ENCODE measurements around the gene HOXB5.

Gene HOXB5

GRCh38 chr17:48620461-48621139, 27.0 kb upstream of the HOXB5 start:
- peaks cover 34% of the 10 kb centered on the region for H3K27me3 ChIP-seq (ENCODE audit: insufficient read depth, low read length, poor library complexity, severe bottlenecking)
- no peaks in the 10 kb centered on the region for H3K9me3 ChIP-seq (ENCODE audit: insufficient read depth, low read depth, low read length)
- H2AFZ ChIP-seq (ENCODE audit: low read length), result no peak overlapping the region
- peaks cover 8% of the 10 kb centered on the region; the same call in 1 of the 2 replicates for H3K36me3 ChIP-seq (ENCODE audit: insufficient read depth, low read length)
- peak overlapping the region; percentile 98 for H3K4me2 ChIP-seq (ENCODE audit: low read depth, low read length, poor library complexity, severe bottlenecking)
- no peaks in the 10 kb centered on the region for H3K9me2 ChIP-seq (replicated peaks; ENCODE audit: low read depth, low read length)
- H3K9ac ChIP-seq (ENCODE audit: low read depth, low read length, poor library complexity, severe bottlenecking), result peak overlapping the region; percentile 100
- no peak for TF ChIP-seq EZH2phosphoT487 (IDR thresholded peaks at IDR 0.05; ENCODE audit: borderline replicate concordance)
- no peak for TF ChIP-seq CTCF (conservative IDR thresholded peaks at IDR 0.05; ENCODE audit: low read length)
- peaks cover 21% of the 10 kb centered on the region for H4K20me1 ChIP-seq (ENCODE audit: insufficient read depth, low read length, poor library complexity, severe bottlenecking)
- peak overlapping the region; percentile 89 for H3K4me3 ChIP-seq (ENCODE audit: low read length, poor library complexity, severe bottlenecking)
- H3K79me2 ChIP-seq (ENCODE audit: insufficient read depth, low read length), result peaks cover 97% of the 10 kb centered on the region
- peaks cover 55% of the 10 kb centered on the region for H3K4me1 ChIP-seq (ENCODE audit: insufficient read depth, low read length, poor library complexity, severe bottlenecking)
- peaks cover 8% of the 10 kb centered on the region; the same call in 1 of the 2 replicates for H3F3A ChIP-seq (ENCODE audit: low read depth)

- no peaks in the 10 kb centered on the region for H3K9me3 ChIP-seq (ENCODE audit: insufficient read depth, low read depth, low read length)
- peak overlapping the region; percentile 98 for H3K4me2 ChIP-seq (ENCODE audit: low read depth, low read length, poor library complexity, severe bottlenecking)
- TF ChIP-seq CTCF (conservative IDR thresholded peaks at IDR 0.05; ENCODE audit: low read length) (no peak), EZH2phosphoT487 (IDR thresholded peaks at IDR 0.05; ENCODE audit: borderline replicate concordance) (no peak)
- H3F3A ChIP-seq (ENCODE audit: low read depth), result peaks cover 8% of the 10 kb centered on the region; the same call in 1 of the 2 replicates
- H3K4me3 ChIP-seq (ENCODE audit: low read length, poor library complexity, severe bottlenecking), result peak overlapping the region; percentile 89
- peaks cover 27% of the 10 kb centered on the region for H3K27me3 ChIP-seq (ENCODE audit: insufficient read depth, low read length, poor library complexity, severe bottlenecking)
- peak overlapping the region; percentile 100 for H3K9ac ChIP-seq (ENCODE audit: low read depth, low read length, poor library complexity, severe bottlenecking)
- H3K9me2 ChIP-seq (replicated peaks; ENCODE audit: low read depth, low read length), result no peaks in the 10 kb centered on the region
- no peak overlapping the region for H2AFZ ChIP-seq (ENCODE audit: low read length)
- H3K36me3 ChIP-seq (ENCODE audit: insufficient read depth, low read length), result peaks cover 8% of the 10 kb centered on the region; the same call in 1 of the 2 replicates
- H4K20me1 ChIP-seq (ENCODE audit: insufficient read depth, low read length, poor library complexity, severe bottlenecking), result peaks cover 17% of the 10 kb centered on the region
- H3K79me2 ChIP-seq (ENCODE audit: insufficient read depth, low read length), result peaks cover 97% of the 10 kb centered on the region
- peaks cover 59% of the 10 kb centered on the region for H3K4me1 ChIP-seq (ENCODE audit: insufficient read depth, low read length, poor library complexity, severe bottlenecking)
These were observed 26.4 kb upstream of the HOXB5 start for GRCh38 chr17:48619826-48620449.

- no peak overlapping the region for H2AFZ ChIP-seq (ENCODE audit: low read length)
- peak overlapping the region; percentile 89 for H3K4me3 ChIP-seq (ENCODE audit: low read length, poor library complexity, severe bottlenecking)
- peaks cover 8% of the 10 kb centered on the region; the same call in 1 of the 2 replicates for H3K36me3 ChIP-seq (ENCODE audit: insufficient read depth, low read length)
- peaks cover 8% of the 10 kb centered on the region; the same call in 1 of the 2 replicates for H3F3A ChIP-seq (ENCODE audit: low read depth)
- H4K20me1 ChIP-seq (ENCODE audit: insufficient read depth, low read length, poor library complexity, severe bottlenecking), result peaks cover 9% of the 10 kb centered on the region
- H3K79me2 ChIP-seq (ENCODE audit: insufficient read depth, low read length), result peaks cover 97% of the 10 kb centered on the region
- peaks cover 23% of the 10 kb centered on the region for H3K27me3 ChIP-seq (ENCODE audit: insufficient read depth, low read length, poor library complexity, severe bottlenecking)
- H3K9me3 ChIP-seq (ENCODE audit: insufficient read depth, low read depth, low read length), result no peaks in the 10 kb centered on the region
- H3K4me2 ChIP-seq (ENCODE audit: low read depth, low read length, poor library complexity, severe bottlenecking), result peak overlapping the region; percentile 98
- peak overlapping the region; percentile 100 for H3K9ac ChIP-seq (ENCODE audit: low read depth, low read length, poor library complexity, severe bottlenecking)
- H3K9me2 ChIP-seq (replicated peaks; ENCODE audit: low read depth, low read length), result no peaks in the 10 kb centered on the region
- peak; percentile 95 for TF ChIP-seq CTCF (conservative IDR thresholded peaks at IDR 0.05; ENCODE audit: low read length)
- no peak for TF ChIP-seq EZH2phosphoT487 (IDR thresholded peaks at IDR 0.05; ENCODE audit: borderline replicate concordance)
- H3K4me1 ChIP-seq (ENCODE audit: insufficient read depth, low read length, poor library complexity, severe bottlenecking), result peaks cover 47% of the 10 kb centered on the region
These were observed 24.8 kb upstream of the HOXB5 start for GRCh38 chr17:48618256-48618896.

All from Loucy (cell line).